ENCODE results near the gene UBD. TPM values are rescaled to one million over a fixed set of nuclear protein-coding genes. Genes with fewer than 3 reads are reported as not detected.

UBD gene
- total RNA-seq, 1 donor from 2014 or later = not detected

DNA sequence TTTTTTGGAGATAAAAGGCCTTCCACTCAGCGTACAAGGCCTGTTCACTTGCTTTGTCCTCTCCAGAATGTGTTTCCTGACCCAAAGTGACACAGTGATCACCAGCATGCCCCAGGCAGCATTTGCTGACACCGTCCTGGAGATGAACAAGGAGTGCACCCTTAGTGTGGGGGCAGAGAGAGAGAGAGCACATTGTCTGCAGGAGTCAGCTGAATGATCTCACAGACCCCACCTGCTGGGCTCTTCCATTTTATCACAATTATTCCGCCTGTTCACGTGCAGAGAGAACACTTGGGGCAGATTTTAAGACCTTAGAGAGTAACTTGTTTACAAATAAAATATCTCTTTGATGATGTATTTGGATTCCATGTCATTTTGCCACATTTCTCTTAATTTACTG lies 49.3 kb downstream of the UBD start:
- Histone ChIP-seq H3K9ac (no peak overlapping the region), H3K27me3 (no peaks in the 10 kb centered on the region), H4K20me1 (ENCODE audit: low read depth) (no peaks in the 10 kb centered on the region), H2AFZ (replicated peaks) (no peak overlapping the region), H3F3A (ENCODE audit: low read depth) (no peaks in the 10 kb centered on the region), H3K4me2 (peak overlapping the region; percentile 53), H3K27ac (no peak overlapping the region), H3K4me1 (peaks cover 10% of the 10 kb centered on the region), H3K36me3 (no peaks in the 10 kb centered on the region), H3K9me3 (ENCODE audit: low read depth) (no peaks in the 10 kb centered on the region), H3K4me3 (no peak overlapping the region), H3K79me2 (ENCODE audit: low read depth) (no peaks in the 10 kb centered on the region)
- peak; percentile 48 for DNase-seq (ENCODE audit: low spot score)
- peak overlapping the region; percentile 90 for H3K27ac Mint-ChIP-seq
- TF ChIP-seq EZH2 (IDR thresholded peaks at IDR 0.05) (no peak), EZH2phosphoT487 (IDR thresholded peaks at IDR 0.05) (no peak)
- TF ChIP-seq, protein P1, sequence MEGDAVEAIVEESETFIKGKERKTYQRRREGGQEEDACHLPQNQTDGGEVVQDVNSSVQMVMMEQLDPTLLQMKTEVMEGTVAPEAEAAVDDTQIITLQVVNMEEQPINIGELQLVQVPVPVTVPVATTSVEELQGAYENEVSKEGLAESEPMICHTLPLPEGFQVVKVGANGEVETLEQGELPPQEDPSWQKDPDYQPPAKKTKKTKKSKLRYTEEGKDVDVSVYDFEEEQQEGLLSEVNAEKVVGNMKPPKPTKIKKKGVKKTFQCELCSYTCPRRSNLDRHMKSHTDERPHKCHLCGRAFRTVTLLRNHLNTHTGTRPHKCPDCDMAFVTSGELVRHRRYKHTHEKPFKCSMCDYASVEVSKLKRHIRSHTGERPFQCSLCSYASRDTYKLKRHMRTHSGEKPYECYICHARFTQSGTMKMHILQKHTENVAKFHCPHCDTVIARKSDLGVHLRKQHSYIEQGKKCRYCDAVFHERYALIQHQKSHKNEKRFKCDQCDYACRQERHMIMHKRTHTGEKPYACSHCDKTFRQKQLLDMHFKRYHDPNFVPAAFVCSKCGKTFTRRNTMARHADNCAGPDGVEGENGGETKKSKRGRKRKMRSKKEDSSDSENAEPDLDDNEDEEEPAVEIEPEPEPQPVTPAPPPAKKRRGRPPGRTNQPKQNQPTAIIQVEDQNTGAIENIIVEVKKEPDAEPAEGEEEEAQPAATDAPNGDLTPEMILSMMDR (IDR thresholded peaks at IDR 0.05) = no peak
- peaks cover 5% of the 10 kb centered on the region for H3K27me3 Mint-ChIP-seq (ENCODE audit: insufficient read depth, low read depth)
- peaks cover 22% of the 10 kb centered on the region for H3K4me1 Mint-ChIP-seq
- H3K36me3 Mint-ChIP-seq = peaks cover 2% of the 10 kb centered on the region
- H3K9me3 Mint-ChIP-seq = peaks cover 7% of the 10 kb centered on the region
- H3K4me3 Mint-ChIP-seq = peak overlapping the region; percentile 60

DNA sequence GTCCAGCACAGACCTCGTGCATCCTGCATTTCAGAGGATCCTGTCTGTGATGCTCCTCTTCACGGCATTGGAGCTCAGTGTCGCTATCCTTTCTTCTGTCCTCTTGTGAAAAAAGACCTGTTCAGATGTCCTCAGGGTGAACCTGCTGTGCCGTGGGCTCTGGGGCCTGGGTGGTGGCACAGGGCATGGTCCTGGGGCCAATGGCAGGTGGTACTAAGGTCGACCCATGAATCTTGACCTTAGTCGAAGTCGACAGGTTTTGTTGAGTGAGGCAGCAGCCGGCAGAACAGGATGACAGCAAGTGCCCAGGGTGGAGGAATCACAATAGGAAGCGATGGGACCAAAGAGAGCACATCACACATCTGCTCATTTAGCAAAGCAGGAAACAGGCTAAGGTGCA lies 49.8 kb downstream of the UBD start:
- Histone ChIP-seq H3K4me1 (peaks cover 10% of the 10 kb centered on the region), H3K36me3 (no peaks in the 10 kb centered on the region), H3K4me2 (no peak overlapping the region), H3K4me3 (no peak overlapping the region), H3K9me3 (ENCODE audit: low read depth) (no peaks in the 10 kb centered on the region), H4K20me1 (ENCODE audit: low read depth) (no peaks in the 10 kb centered on the region), H3K79me2 (ENCODE audit: low read depth) (no peaks in the 10 kb centered on the region), H3K27me3 (no peaks in the 10 kb centered on the region), H2AFZ (replicated peaks) (no peak overlapping the region), H3K9ac (no peak overlapping the region), H3K27ac (no peak overlapping the region), H3F3A (ENCODE audit: low read depth) (no peaks in the 10 kb centered on the region)
- Mint-ChIP-seq H3K4me3 (no peak overlapping the region), H3K4me1 (peaks cover 22% of the 10 kb centered on the region), H3K27ac (no peak overlapping the region), H3K9me3 (peaks cover 5% of the 10 kb centered on the region), H3K36me3 (peaks cover 2% of the 10 kb centered on the region), H3K27me3 (ENCODE audit: insufficient read depth, low read depth) (peaks cover 8% of the 10 kb centered on the region)
- DNase-seq (ENCODE audit: low spot score) = no peak
- no peak for TF ChIP-seq EZH2phosphoT487 (IDR thresholded peaks at IDR 0.05)
- TF ChIP-seq, protein P1 (IDR thresholded peaks at IDR 0.05) = no peak
- TF ChIP-seq EZH2 (IDR thresholded peaks at IDR 0.05) = no peak

DNA sequence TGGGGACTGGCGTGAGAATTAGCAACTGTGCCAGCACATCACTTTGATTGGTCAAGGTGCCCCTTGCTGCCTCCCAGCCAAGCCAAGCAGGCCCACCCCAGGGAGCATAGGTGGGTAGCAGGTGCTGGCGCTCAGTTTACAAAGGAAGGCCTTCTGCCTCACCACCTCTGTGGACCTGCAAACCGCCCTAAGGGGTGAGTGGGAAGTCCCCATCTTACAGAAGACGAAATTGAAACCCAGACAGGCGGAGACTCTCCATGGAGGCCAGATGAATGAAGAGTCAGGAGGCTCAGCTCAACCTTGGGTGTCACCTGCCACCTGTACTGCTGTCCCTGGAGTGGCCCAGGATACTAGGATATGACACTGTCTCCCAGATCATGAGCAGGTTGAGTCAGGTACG lies 50.3 kb downstream of the UBD start:
- Mint-ChIP-seq H3K9me3 (peaks cover 5% of the 10 kb centered on the region), H3K36me3 (peaks cover 2% of the 10 kb centered on the region), H3K27me3 (ENCODE audit: insufficient read depth, low read depth) (peaks cover 8% of the 10 kb centered on the region), H3K4me1 (peaks cover 22% of the 10 kb centered on the region), H3K4me3 (no peak overlapping the region), H3K27ac (no peak overlapping the region)
- Histone ChIP-seq H3K9me3 (ENCODE audit: low read depth) (no peaks in the 10 kb centered on the region), H3K4me2 (no peak overlapping the region), H4K20me1 (ENCODE audit: low read depth) (no peaks in the 10 kb centered on the region), H3K27me3 (no peaks in the 10 kb centered on the region), H3K79me2 (ENCODE audit: low read depth) (no peaks in the 10 kb centered on the region), H3K4me3 (no peak overlapping the region), H3F3A (ENCODE audit: low read depth) (no peaks in the 10 kb centered on the region), H2AFZ (replicated peaks) (no peak overlapping the region), H3K27ac (no peak overlapping the region), H3K36me3 (no peaks in the 10 kb centered on the region), H3K9ac (no peak overlapping the region), H3K4me1 (peaks cover 10% of the 10 kb centered on the region)
- no peak for DNase-seq (ENCODE audit: low spot score)
- TF ChIP-seq EZH2 (IDR thresholded peaks at IDR 0.05) = no peak
- TF ChIP-seq, protein P1 (IDR thresholded peaks at IDR 0.05) = no peak
- TF ChIP-seq EZH2phosphoT487 (IDR thresholded peaks at IDR 0.05) = no peak

Measured in neural progenitor cell (in vitro differentiated cells).